ENCODE results near the gene ENTHD1.
"Not testable (repeated sequence)": the region's sequence is repeated elsewhere in the genome, so short reads cannot be mapped to it uniquely, and the experiment has no call there.

Gene ENTHD1

DNA sequence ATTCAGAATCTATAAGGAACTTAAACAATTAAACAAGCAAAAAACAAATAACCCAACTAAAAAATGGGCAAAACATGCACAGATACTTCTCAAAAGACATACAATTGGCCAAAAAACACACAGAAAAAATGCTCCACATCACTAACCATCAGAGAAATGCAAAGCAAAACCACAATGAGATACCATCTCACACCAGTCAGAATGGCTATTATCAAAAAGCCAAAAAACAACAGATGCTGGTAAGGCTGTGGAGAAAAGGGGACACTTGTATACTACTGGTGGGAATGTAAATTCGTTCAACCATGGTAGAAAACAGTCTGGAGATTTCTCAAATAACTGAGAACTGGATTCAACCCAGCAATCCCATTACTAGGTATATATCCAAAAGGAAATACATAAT, 24.8 kb downstream of the ENTHD1 start:
- no peak for DNase-seq (ENCODE audit: extremely low read depth, low read depth)
- TF ChIP-seq CTCF (IDR thresholded peaks at IDR 0.05; ENCODE audit: low read depth, low read length), result no peak

DNA sequence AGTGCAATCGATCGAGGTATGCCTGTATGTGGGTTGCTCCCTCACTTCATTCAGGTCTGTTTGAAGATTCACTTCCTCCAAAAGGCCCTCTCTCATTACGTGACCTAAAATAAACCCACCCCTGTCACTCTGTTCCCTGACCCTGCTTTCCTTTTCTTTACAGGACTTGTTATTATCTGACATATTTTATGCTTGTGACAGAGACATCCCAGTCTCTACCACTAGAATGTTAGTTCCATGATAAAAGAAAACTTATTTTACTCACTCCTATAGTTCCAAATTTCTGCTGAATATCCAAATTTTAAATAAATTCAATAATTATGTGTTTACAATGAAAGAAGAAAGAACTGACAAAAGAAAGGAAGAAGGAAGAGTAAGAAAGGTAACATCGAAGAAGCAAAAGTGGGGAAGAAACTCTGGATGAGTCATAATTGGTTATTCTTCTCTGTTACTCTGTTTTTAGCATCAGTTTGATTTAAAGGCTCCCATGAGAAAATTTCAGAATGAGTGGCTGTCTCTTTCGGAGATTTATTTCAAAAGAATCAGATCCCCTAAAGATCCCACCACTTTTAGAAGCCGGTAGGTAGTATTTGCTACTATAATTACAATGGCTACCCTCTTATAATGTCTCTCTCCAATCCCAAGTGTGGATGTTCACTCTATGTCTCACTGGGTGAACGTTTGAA, 33.5 kb downstream of the ENTHD1 start:
- no peak for TF ChIP-seq CTCF (IDR thresholded peaks at IDR 0.05; ENCODE audit: low read depth, low read length)
- DNase-seq (ENCODE audit: extremely low read depth, low read depth), result no peak

- no peak for TF ChIP-seq CTCF (IDR thresholded peaks at IDR 0.05; ENCODE audit: low read depth, low read length)
- no peak for DNase-seq (ENCODE audit: extremely low read depth, low read depth)
Observed at GRCh38 chr22:39856588-39856987, 37.0 kb downstream of the ENTHD1 start.

- TF ChIP-seq CTCF (IDR thresholded peaks at IDR 0.05; ENCODE audit: low read depth, low read length), result no peak
- no peak for DNase-seq (ENCODE audit: extremely low read depth, low read depth)
Observed at GRCh38 chr22:39852799-39853198, 40.8 kb downstream of the ENTHD1 start.

- no peak for TF ChIP-seq CTCF (IDR thresholded peaks at IDR 0.05; ENCODE audit: low read depth, low read length)
- no peak for DNase-seq (ENCODE audit: extremely low read depth, low read depth)
Observed at GRCh38 chr22:39851606-39852315, 41.8 kb downstream of the ENTHD1 start.

GRCh38 chr22:39847477-39847876, 46.1 kb downstream of the ENTHD1 start:
- no peak for TF ChIP-seq CTCF (IDR thresholded peaks at IDR 0.05; ENCODE audit: low read depth, low read length)
- DNase-seq (ENCODE audit: extremely low read depth, low read depth), result no peak

GRCh38 chr22:39846539-39846938, 47.0 kb downstream of the ENTHD1 start:
- not testable (repeated sequence) for DNase-seq (ENCODE audit: extremely low read depth, low read depth)

Measured in AG09319 (cell line).